Measurements from ENCODE around the gene ATG10.

- no peak for TF ChIP-seq POLR2A (IDR thresholded peaks at IDR 0.05)
- TF ChIP-seq, protein P1, sequence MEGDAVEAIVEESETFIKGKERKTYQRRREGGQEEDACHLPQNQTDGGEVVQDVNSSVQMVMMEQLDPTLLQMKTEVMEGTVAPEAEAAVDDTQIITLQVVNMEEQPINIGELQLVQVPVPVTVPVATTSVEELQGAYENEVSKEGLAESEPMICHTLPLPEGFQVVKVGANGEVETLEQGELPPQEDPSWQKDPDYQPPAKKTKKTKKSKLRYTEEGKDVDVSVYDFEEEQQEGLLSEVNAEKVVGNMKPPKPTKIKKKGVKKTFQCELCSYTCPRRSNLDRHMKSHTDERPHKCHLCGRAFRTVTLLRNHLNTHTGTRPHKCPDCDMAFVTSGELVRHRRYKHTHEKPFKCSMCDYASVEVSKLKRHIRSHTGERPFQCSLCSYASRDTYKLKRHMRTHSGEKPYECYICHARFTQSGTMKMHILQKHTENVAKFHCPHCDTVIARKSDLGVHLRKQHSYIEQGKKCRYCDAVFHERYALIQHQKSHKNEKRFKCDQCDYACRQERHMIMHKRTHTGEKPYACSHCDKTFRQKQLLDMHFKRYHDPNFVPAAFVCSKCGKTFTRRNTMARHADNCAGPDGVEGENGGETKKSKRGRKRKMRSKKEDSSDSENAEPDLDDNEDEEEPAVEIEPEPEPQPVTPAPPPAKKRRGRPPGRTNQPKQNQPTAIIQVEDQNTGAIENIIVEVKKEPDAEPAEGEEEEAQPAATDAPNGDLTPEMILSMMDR (IDR thresholded peaks at IDR 0.05): no peak
Measured at GRCh38 chr5:81980160-81980559, 8.3 kb downstream of the ATG10 start.

Measured in lower leg skin (tissue), 3 donors.